ENCODE data around the gene PACRG.

PACRG gene

GRCh38 chr6:163098827-163099479 lies 371.2 kb downstream of the PACRG start:
- H3K4me1 Mint-ChIP-seq = no peaks in the 10 kb centered on the region
- H3K27ac Mint-ChIP-seq = no peak overlapping the region
- DNase-seq (ENCODE audit: low spot score in 2 of 2) (no peak), ATAC-seq (no peak)
- H3K36me3 Mint-ChIP-seq = no peaks in the 10 kb centered on the region
- H3K9me3 Mint-ChIP-seq = no peaks in the 10 kb centered on the region
- no peak overlapping the region for H3K4me3 Mint-ChIP-seq

- Mint-ChIP-seq H3K27ac (no peak overlapping the region), H3K4me1 (no peaks in the 10 kb centered on the region), H3K36me3 (no peaks in the 10 kb centered on the region), H3K4me3 (no peak overlapping the region), H3K9me3 (no peaks in the 10 kb centered on the region)
- DNase-seq (ENCODE audit: low spot score in 2 of 2) (no peak), ATAC-seq (no peak)
Measured at GRCh38 chr6:163099621-163100171, 371.9 kb downstream of the PACRG start.

GRCh38 chr6:163100259-163100658 lies 372.5 kb downstream of the PACRG start:
- ATAC-seq = no peak
- Mint-ChIP-seq H3K9me3 (no peaks in the 10 kb centered on the region), H3K36me3 (no peaks in the 10 kb centered on the region)

GRCh38 chr6:163113358-163113962 lies 385.7 kb downstream of the PACRG start:
- H3K9me3 Mint-ChIP-seq = peaks cover 14% of the 10 kb centered on the region
- ATAC-seq (no peak), DNase-seq (ENCODE audit: low spot score in 2 of 2) (no peak)

More at GRCh38 chr6:163100259-163100658, 372.5 kb downstream of the PACRG start:
- Mint-ChIP-seq H3K27ac (no peak overlapping the region), H3K4me1 (no peaks in the 10 kb centered on the region), H3K4me3 (no peak overlapping the region)
- no peak for DNase-seq (ENCODE audit: low spot score in 2 of 2)

GRCh38 chr6:163118941-163119340 lies 391.2 kb downstream of the PACRG start:
- no peak overlapping the region for H3K4me3 Mint-ChIP-seq
- no peaks in the 10 kb centered on the region for H3K4me1 Mint-ChIP-seq
- ATAC-seq (no peak), DNase-seq (ENCODE audit: low spot score in 2 of 2) (no peak)
- no peaks in the 10 kb centered on the region for H3K36me3 Mint-ChIP-seq
- H3K9me3 Mint-ChIP-seq = peaks cover 3% of the 10 kb centered on the region
- H3K27ac Mint-ChIP-seq = no peak overlapping the region

More at GRCh38 chr6:163113358-163113962, 385.7 kb downstream of the PACRG start:
- no peak overlapping the region for H3K4me3 Mint-ChIP-seq
- no peaks in the 10 kb centered on the region for H3K4me1 Mint-ChIP-seq
- H3K36me3 Mint-ChIP-seq = no peaks in the 10 kb centered on the region
- no peak overlapping the region for H3K27ac Mint-ChIP-seq

DNA sequence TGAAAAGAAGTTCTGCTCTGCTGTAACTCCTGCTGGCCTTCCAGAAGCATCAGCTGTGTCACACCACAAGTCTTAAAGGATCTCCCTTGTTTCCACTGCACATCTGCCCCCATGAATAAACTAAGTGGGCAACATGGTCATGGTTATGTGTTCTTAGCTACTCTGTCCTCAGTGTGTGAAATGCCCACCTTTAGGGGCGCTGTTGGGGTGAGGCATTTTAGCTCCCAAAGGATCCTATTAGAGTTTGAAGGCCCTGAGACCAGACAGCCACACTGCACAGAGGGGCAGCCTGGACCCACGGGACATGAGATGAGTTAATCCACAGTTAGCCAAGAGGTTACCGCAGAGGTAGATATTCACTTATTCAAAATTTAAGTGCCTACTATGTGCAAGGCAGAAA lies 392.4 kb downstream of the PACRG start:
- no peak overlapping the region for H3K27ac Mint-ChIP-seq
- DNase-seq (ENCODE audit: low spot score in 2 of 2) = no peak
- ATAC-seq = no peak
- H3K4me3 Mint-ChIP-seq = no peak overlapping the region
- peaks cover 3% of the 10 kb centered on the region for H3K9me3 Mint-ChIP-seq
- H3K4me1 Mint-ChIP-seq = no peaks in the 10 kb centered on the region
- H3K36me3 Mint-ChIP-seq = no peaks in the 10 kb centered on the region

- no peaks in the 10 kb centered on the region for H3K9me3 Mint-ChIP-seq
- ATAC-seq = no peak
- no peaks in the 10 kb centered on the region for H3K4me1 Mint-ChIP-seq
- DNase-seq (ENCODE audit: low spot score in 2 of 2) = no peak
- no peak overlapping the region for H3K27ac Mint-ChIP-seq
- no peak overlapping the region for H3K4me3 Mint-ChIP-seq
- no peaks in the 10 kb centered on the region for H3K36me3 Mint-ChIP-seq
Measured at GRCh38 chr6:163121270-163121669, 393.5 kb downstream of the PACRG start.

GRCh38 chr6:163122365-163122764 lies 394.6 kb downstream of the PACRG start:
- ATAC-seq (no peak), DNase-seq (ENCODE audit: low spot score in 2 of 2) (no peak)
- Mint-ChIP-seq H3K4me1 (no peaks in the 10 kb centered on the region), H3K36me3 (no peaks in the 10 kb centered on the region), H3K27ac (no peak overlapping the region), H3K9me3 (no peaks in the 10 kb centered on the region), H3K4me3 (no peak overlapping the region)

- ATAC-seq = no peak
- Mint-ChIP-seq H3K9me3 (no peaks in the 10 kb centered on the region), H3K4me1 (no peaks in the 10 kb centered on the region), H3K4me3 (no peak overlapping the region), H3K36me3 (no peaks in the 10 kb centered on the region), H3K27ac (no peak overlapping the region)
- no peak for DNase-seq (ENCODE audit: low spot score in 2 of 2)
Measured at GRCh38 chr6:163123098-163123497, 395.3 kb downstream of the PACRG start.

GRCh38 chr6:163126741-163127140 lies 399.0 kb downstream of the PACRG start:
- Mint-ChIP-seq H3K36me3 (no peaks in the 10 kb centered on the region), H3K27ac (no peak overlapping the region), H3K9me3 (no peaks in the 10 kb centered on the region), H3K4me1 (no peaks in the 10 kb centered on the region), H3K4me3 (no peak overlapping the region)
- DNase-seq (ENCODE audit: low spot score in 2 of 2) = no peak
- ATAC-seq = no peak

DNA sequence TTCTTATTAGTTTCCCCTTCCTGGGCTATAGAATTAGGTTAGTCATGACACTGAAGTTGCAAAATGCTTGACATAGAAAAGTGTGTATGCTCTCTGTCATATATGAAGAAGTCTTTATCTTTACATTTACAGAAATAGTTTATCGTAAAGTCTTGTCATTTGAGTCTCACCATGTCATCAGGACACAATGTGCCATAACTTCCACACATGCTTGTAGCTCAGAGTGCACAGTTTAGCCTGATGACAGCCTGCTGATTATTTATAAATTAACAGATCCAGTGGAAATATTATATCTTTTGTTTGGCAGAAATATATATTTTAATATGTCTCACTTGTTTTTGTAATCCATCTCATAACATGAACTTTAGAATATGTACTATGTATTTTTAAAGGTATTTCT lies 399.8 kb downstream of the PACRG start:
- no peak for DNase-seq (ENCODE audit: low spot score in 2 of 2)
- Mint-ChIP-seq H3K4me1 (no peaks in the 10 kb centered on the region), H3K27ac (no peak overlapping the region), H3K9me3 (no peaks in the 10 kb centered on the region), H3K4me3 (no peak overlapping the region), H3K36me3 (no peaks in the 10 kb centered on the region)
- ATAC-seq = no peak

- H3K9me3 Mint-ChIP-seq = peaks cover 2% of the 10 kb centered on the region
- H3K27ac Mint-ChIP-seq = no peak overlapping the region
- ATAC-seq (no peak), DNase-seq (ENCODE audit: low spot score in 2 of 2) (no peak)
- no peaks in the 10 kb centered on the region for H3K4me1 Mint-ChIP-seq
- no peak overlapping the region for H3K4me3 Mint-ChIP-seq
- no peaks in the 10 kb centered on the region for H3K36me3 Mint-ChIP-seq
Measured at GRCh38 chr6:163128324-163128723, 400.6 kb downstream of the PACRG start.

- DNase-seq (ENCODE audit: low spot score in 2 of 2) (no peak), ATAC-seq (no peak)
- no peak overlapping the region for H3K27ac Mint-ChIP-seq
- H3K4me1 Mint-ChIP-seq = no peaks in the 10 kb centered on the region
- H3K36me3 Mint-ChIP-seq = no peaks in the 10 kb centered on the region
- peaks cover 2% of the 10 kb centered on the region for H3K9me3 Mint-ChIP-seq
- no peak overlapping the region for H3K4me3 Mint-ChIP-seq
Measured at GRCh38 chr6:163132050-163132750, 404.4 kb downstream of the PACRG start.

GRCh38 chr6:163133017-163133416 lies 405.2 kb downstream of the PACRG start:
- Mint-ChIP-seq H3K9me3 (peaks cover 2% of the 10 kb centered on the region), H3K4me1 (no peaks in the 10 kb centered on the region), H3K4me3 (no peak overlapping the region), H3K36me3 (no peaks in the 10 kb centered on the region), H3K27ac (no peak overlapping the region)
- DNase-seq (ENCODE audit: low spot score in 2 of 2) (no peak), ATAC-seq (no peak)

- Mint-ChIP-seq H3K9me3 (peaks cover 2% of the 10 kb centered on the region), H3K27ac (no peak overlapping the region), H3K36me3 (no peaks in the 10 kb centered on the region), H3K4me1 (no peaks in the 10 kb centered on the region), H3K4me3 (no peak overlapping the region)
- ATAC-seq (no peak), DNase-seq (ENCODE audit: low spot score in 2 of 2) (no peak)
Measured at GRCh38 chr6:163133691-163134090, 405.9 kb downstream of the PACRG start.
